ENCODE data around the gene CLCN6.

CLCN6 gene

DNA sequence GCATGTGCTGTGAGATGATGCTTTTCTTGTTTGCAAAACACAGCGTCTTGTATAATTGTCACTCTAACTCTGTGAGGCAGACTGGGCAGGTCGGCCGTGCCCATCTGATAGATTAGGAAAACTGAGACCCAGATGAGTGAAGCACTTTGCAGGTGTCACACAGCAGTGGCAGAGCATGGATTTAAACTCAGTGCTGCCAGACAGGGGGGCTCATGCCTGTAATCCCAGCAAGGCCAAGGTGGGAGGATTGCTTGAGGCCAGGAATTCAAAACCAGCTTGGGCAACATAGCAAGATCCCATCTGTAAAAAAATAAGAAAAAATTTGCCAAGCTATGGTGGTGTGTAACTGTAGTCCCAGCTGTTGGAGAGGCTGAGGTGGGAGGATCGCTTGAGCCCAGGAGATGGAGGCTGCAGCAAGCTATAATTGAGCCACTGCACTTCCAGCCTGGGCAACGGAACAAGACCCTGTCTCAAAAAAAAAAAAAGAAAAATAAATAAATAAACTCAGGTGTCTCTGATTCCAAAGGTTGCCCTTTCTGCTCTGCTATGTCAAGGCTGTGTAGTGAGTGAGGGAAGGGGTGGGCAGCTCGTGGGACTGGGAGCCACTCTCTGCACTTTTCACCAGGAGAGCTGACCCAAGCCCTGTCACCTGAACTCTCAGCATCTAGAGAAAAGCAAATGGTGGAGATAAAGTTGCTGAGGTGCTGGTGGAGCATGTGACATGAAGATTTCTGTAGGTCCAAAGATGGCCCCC, 85.6 kb downstream of the CLCN6 start:
- Mint-ChIP-seq H3K27ac (no peak overlapping the region), H3K4me1 (no peaks in the 10 kb centered on the region), H3K9me3 (no peaks in the 10 kb centered on the region), H3K4me3 (no peak overlapping the region), H3K27me3 (ENCODE audit: low read depth) (peaks cover 32% of the 10 kb centered on the region), H3K36me3 (ENCODE audit: low read depth) (no peaks in the 10 kb centered on the region)
- TF ChIP-seq, protein P1, sequence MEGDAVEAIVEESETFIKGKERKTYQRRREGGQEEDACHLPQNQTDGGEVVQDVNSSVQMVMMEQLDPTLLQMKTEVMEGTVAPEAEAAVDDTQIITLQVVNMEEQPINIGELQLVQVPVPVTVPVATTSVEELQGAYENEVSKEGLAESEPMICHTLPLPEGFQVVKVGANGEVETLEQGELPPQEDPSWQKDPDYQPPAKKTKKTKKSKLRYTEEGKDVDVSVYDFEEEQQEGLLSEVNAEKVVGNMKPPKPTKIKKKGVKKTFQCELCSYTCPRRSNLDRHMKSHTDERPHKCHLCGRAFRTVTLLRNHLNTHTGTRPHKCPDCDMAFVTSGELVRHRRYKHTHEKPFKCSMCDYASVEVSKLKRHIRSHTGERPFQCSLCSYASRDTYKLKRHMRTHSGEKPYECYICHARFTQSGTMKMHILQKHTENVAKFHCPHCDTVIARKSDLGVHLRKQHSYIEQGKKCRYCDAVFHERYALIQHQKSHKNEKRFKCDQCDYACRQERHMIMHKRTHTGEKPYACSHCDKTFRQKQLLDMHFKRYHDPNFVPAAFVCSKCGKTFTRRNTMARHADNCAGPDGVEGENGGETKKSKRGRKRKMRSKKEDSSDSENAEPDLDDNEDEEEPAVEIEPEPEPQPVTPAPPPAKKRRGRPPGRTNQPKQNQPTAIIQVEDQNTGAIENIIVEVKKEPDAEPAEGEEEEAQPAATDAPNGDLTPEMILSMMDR (IDR thresholded peaks at IDR 0.05; ENCODE audit: unreplicated experiment in 3 of 3), result no peak
